GM12891 (cell line): ENCODE results near the gene POLR1A.

Experiments used
- DNase-seq: peaks from one replicate; pipeline ENCODE4 v3.0.0; 2011; ENCODE audit warnings: low spot score; ENCODE audit not compliant: insufficient read length
- FAIRE-seq: peaks from 2 replicates; lab custom pipeline; 2011; peaks lifted over from hg19 to GRCh38; lab: Jason Lieb, UNC
- PAX5 ChIP-seq: IDR thresholded peaks from 2 replicates; pipeline ENCODE4 v1.6.1; 2011; ENCODE audit warnings: low read length, moderate library complexity, mild to moderate bottlenecking; ENCODE audit not compliant: insufficient read depth, severe bottlenecking
- POLR2A ChIP-seq: IDR thresholded peaks from 2 replicates; pipeline ENCODE4 v1.6.1; 2011; ENCODE audit warnings: low read depth, low read length, control low read depth
- POLR2AphosphoS5 ChIP-seq: IDR thresholded peaks from 2 replicates; pipeline ENCODE4 v1.6.1; 2011; ENCODE audit warnings: low read depth, low read length, control low read depth
- POU2F2 ChIP-seq: IDR thresholded peaks from 2 replicates; pipeline ENCODE4 v1.6.1; 2011; ENCODE audit warnings: low read depth, mild to moderate bottlenecking, control low read depth, low read length, moderate library complexity
- SPI1 ChIP-seq: IDR thresholded peaks from 2 replicates; pipeline ENCODE4 v1.6.1; 2011; ENCODE audit warnings: low read depth, low read length, control low read depth
- TAF1 ChIP-seq: IDR thresholded peaks from 2 replicates; pipeline ENCODE4 v1.6.1; 2011; ENCODE audit warnings: low read depth, low read length, control low read depth

POLR1A gene

GRCh38 chr2:86135653-86136052 lies 30.0 kb upstream of the POLR1A start:
- DNase-seq = no peak
- no peak for FAIRE-seq
- TF ChIP-seq POU2F2 = no peak
- TF ChIP-seq PAX5 = no peak
- TF ChIP-seq POLR2AphosphoS5 = no peak
- TF ChIP-seq TAF1 = no peak
- no peak for TF ChIP-seq POLR2A
- no peak for TF ChIP-seq SPI1

- no peak for FAIRE-seq
- no peak for TF ChIP-seq TAF1
- TF ChIP-seq POU2F2 = no peak
- TF ChIP-seq SPI1 = no peak
- TF ChIP-seq PAX5 = no peak
- no peak for TF ChIP-seq POLR2AphosphoS5
- no peak for TF ChIP-seq POLR2A
- no peak for DNase-seq
These were observed 29.0 kb upstream of the POLR1A start for GRCh38 chr2:86134709-86135108.

DNA sequence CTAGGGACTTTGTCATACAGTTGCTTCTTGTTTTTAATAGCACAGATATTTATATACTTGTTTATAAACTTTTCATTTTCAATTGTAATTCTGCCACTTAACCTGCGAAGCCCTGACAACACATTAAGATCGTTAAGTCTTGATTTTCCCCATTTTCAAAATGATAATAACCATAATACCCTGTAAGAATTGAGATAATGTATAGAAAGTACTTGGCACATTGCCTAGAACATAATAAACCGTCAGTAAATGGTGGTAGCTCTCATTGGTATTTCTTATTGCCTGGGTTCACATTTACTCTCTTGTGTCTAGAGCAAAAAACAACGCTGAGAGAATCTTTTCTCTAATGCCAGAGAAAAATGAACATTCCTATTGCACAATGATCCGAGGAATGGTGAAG lies 19.0 kb upstream of the POLR1A start:
- FAIRE-seq (no peak), DNase-seq (no peak)
- TF ChIP-seq POU2F2 (no peak), POLR2AphosphoS5 (no peak), SPI1 (no peak), PAX5 (no peak), TAF1 (no peak), POLR2A (no peak)

- no peak for TF ChIP-seq TAF1
- no peak for TF ChIP-seq POLR2AphosphoS5
- no peak for TF ChIP-seq SPI1
- TF ChIP-seq POU2F2 = no peak
- TF ChIP-seq PAX5 = no peak
- TF ChIP-seq POLR2A = no peak
- DNase-seq (no peak), FAIRE-seq (no peak)
These were observed 17.7 kb upstream of the POLR1A start for GRCh38 chr2:86123328-86123925.

DNA sequence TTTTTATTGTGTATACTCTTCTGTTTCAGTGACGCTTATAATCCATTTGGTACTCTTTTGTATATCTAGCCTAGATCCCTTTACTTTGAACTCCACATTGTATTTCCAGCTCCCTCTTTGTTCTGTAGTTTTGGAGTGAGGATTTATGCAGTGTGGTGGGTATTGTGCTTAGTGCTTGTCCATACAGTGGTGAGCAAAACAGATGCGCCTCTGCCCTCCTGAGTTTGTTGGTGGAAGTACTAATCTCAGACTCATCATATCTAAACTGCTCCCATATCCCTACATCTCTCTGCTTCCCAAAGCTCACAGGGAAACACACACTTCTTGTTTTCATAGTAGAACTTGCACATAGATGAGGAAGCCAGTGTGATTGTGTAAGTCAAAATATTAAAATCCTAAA lies 12.4 kb upstream of the POLR1A start:
- TF ChIP-seq POLR2AphosphoS5 (no peak), POU2F2 (no peak), POLR2A (no peak), SPI1 (no peak), TAF1 (no peak), PAX5 (no peak)
- no peak for FAIRE-seq
- DNase-seq = no peak

DNA sequence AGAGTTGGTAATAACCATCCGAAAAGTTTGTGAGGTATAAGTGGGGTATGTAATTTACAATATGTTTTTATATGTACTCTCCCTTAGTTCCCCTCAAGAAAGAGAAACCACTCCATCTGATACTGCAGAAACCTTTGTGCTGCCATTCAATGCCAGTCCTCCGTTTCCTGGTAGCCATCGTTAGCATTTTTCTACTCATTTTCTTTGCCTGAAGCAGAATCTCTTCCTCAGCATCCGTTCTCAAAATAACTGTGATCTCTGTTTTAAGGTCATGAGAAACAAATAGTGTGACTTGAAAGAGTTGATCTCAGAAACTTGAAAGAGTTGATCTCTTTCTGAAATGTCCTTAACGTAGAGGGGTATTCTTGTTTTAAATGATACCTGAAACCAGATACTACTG lies 1.3 kb upstream of the POLR1A start:
- FAIRE-seq = no peak
- no peak for TF ChIP-seq POLR2AphosphoS5
- TF ChIP-seq PAX5 = no peak
- TF ChIP-seq SPI1 = no peak
- no peak for TF ChIP-seq TAF1
- TF ChIP-seq POU2F2 = no peak
- TF ChIP-seq POLR2A = no peak

DNA sequence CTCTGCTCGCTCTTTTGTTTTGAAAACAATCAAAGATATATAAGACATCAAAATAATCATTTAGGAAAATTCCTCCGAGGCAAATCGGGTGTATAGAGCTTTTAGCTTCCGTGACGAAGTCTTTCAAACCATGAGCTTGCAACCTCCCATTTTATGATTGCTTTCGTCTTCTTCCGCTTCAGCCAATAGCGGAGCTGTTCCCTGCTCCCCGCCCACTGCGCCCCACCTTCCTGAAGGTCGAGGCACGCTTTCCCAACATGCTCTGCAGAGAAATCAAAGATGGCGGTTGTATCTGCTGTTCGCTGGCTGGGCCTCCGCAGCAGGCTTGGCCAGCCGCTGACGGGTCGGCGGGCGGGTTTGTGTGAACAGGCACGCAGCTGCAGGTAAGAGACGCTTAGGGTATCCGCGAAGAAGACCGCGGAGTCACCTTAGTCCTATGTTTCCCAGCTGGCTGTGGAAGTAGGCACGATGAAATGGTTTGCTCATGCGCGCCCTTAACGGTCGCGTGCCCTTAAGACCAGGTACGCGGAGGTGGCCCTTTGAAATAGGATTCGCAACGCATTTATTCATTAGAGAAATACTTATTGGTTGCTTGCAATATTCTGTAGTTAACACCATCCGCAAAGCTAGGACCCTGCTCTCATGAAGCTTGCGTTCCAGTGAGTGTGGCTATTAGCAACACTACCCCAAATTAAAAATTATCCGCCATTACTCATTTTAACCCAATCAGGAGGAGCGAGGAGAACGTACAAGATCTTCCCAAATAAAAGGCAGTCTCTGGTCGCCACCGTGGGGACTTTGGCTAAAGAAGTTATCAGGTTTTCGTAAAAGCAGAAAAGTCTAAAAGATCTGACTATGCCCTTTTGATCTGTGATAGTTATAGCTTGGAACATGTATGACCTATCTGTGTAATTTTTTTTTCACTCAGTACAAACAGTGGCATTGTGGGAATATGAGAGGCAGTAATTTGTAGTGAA lies 571 bp upstream of the POLR1A start, which contains the start of gene PTCD3:
Gene PTCD3, plus strand, starts transcription at position 267 of the 977 bp plus-strand sequence. Its CDS starts 13 bp downstream, at position 280.
- peak; percentile 65 for DNase-seq
- TF ChIP-seq PAX5 (no peak), POLR2A (peak; percentile 96), TAF1 (peak; percentile 97), SPI1 (no peak), POLR2AphosphoS5 (peak; percentile 98), POU2F2 (peak; percentile 78)
- no peak for FAIRE-seq

More for the DNA sequence above, 1.3 kb upstream of the POLR1A start:
- no peak for DNase-seq

- TF ChIP-seq SPI1 = no peak
- TF ChIP-seq POLR2AphosphoS5 = no peak
- TF ChIP-seq POU2F2 = no peak
- no peak for TF ChIP-seq TAF1
- FAIRE-seq (no peak), DNase-seq (no peak)
These were observed 3.5 kb downstream of the POLR1A start for GRCh38 chr2:86102157-86102556.

DNA sequence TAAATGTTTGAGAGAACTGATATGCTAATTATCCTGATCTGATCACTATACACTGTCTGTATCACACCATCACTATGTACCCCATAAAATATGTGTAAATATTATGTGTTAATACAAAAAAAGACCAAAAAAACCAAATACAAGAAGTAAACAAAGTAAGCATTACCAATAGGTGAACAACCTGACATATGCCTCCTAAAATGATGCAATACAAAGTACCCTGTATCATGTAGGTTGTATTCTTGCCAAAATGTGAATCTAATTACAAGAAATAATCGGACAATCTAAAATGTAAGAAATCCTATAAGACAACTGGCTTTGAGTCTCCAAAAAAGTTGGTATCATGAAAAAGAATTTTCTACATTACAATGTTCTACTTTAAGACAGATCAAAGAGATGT lies 7.8 kb downstream of the POLR1A start:
- DNase-seq (no peak), FAIRE-seq (no peak)
- TF ChIP-seq POU2F2 (no peak), POLR2AphosphoS5 (no peak)
